HEK293 (cell line): ENCODE results near the gene DNMBP.

Source experiments
- BCL11B ChIP-seq: fragments of 450-650 bp; formaldehyde crosslinking; IDR thresholded peaks from 2 replicates; pipeline ENCODE4 v1.5.1; 2016; ENCODE audit warnings: low read depth, missing biosample characterization, missing genetic modification characterization
- EGR2 ChIP-seq: fragments of 450-650 bp; formaldehyde crosslinking; IDR thresholded peaks from 2 replicates; pipeline ENCODE4 v1.5.1; 2016; ENCODE audit warnings: low read depth, missing biosample characterization, missing genetic modification characterization
- GLI4 ChIP-seq: fragments of 450-650 bp; formaldehyde crosslinking; IDR thresholded peaks from 2 replicates; pipeline ENCODE4 v1.5.1; 2016; ENCODE audit warnings: missing biosample characterization, missing genetic modification characterization
- HIC1 ChIP-seq: fragments of 450-650 bp; formaldehyde crosslinking; IDR thresholded peaks from 2 replicates; pipeline ENCODE4 v1.5.1; 2016; ENCODE audit warnings: missing biosample characterization, missing genetic modification characterization
- INSM2 ChIP-seq: fragments of 450-650 bp; formaldehyde crosslinking; IDR thresholded peaks from 2 replicates; pipeline ENCODE4 v1.5.1; 2016; ENCODE audit warnings: missing biosample characterization, missing genetic modification characterization
- KLF1 ChIP-seq: fragments of 450-650 bp; formaldehyde crosslinking; IDR thresholded peaks from 2 replicates; pipeline ENCODE4 v1.5.1; 2016; ENCODE audit warnings: missing biosample characterization, missing genetic modification characterization
- KLF10 ChIP-seq: fragments of 450-650 bp; IDR thresholded peaks from 2 replicates; pipeline ENCODE4 v1.5.1; 2018; ENCODE audit warnings: missing biosample characterization, mild to moderate bottlenecking, missing genetic modification characterization
- KLF7 ChIP-seq: fragments of 450-650 bp; formaldehyde crosslinking; IDR thresholded peaks from 2 replicates; pipeline ENCODE4 v1.5.1; 2016; ENCODE audit warnings: missing biosample characterization, missing genetic modification characterization, borderline replicate concordance
- PRDM1 ChIP-seq: fragments of 450-650 bp; formaldehyde crosslinking; IDR thresholded peaks from 2 replicates; pipeline ENCODE4; 2016; ENCODE audit warnings: missing biosample characterization, missing genetic modification characterization
- PRDM4 ChIP-seq: fragments of 450-650 bp; formaldehyde crosslinking; IDR thresholded peaks from 2 replicates; pipeline ENCODE4 v1.5.1; 2017; ENCODE audit warnings: missing biosample characterization, missing genetic modification characterization
- PRDM6 ChIP-seq: fragments of 450-650 bp; formaldehyde crosslinking; IDR thresholded peaks from 2 replicates; pipeline ENCODE4 v1.5.1; 2017; ENCODE audit warnings: missing biosample characterization, missing genetic modification characterization
- ZBTB44 ChIP-seq: fragments of 450-650 bp; IDR thresholded peaks from 2 replicates; pipeline ENCODE4 v1.5.1; 2018; ENCODE audit warnings: missing biosample characterization, mild to moderate bottlenecking, missing genetic modification characterization
- ZEB2 ChIP-seq: fragments of 450-650 bp; formaldehyde crosslinking; IDR thresholded peaks from 2 replicates; pipeline ENCODE4 v1.5.1; 2016; ENCODE audit warnings: missing biosample characterization, missing genetic modification characterization
- ZNF121 ChIP-seq: fragments of 450-650 bp; formaldehyde crosslinking; IDR thresholded peaks from 2 replicates; pipeline ENCODE4 v1.5.1; 2016; ENCODE audit warnings: missing biosample characterization, missing genetic modification characterization
- ZNF174 ChIP-seq: fragments of 450-650 bp; formaldehyde crosslinking; IDR thresholded peaks from 2 replicates; pipeline ENCODE4 v1.5.0; 2017; ENCODE audit warnings: missing biosample characterization, mild to moderate bottlenecking, missing genetic modification characterization
- ZNF2 ChIP-seq: fragments of 450-650 bp; formaldehyde crosslinking; IDR thresholded peaks from 2 replicates; pipeline ENCODE4 v1.5.1; 2016; ENCODE audit warnings: missing biosample characterization, missing genetic modification characterization
- ZNF302 ChIP-seq: fragments of 450-650 bp; formaldehyde crosslinking; IDR thresholded peaks from 2 replicates; pipeline ENCODE4 v1.5.1; 2016; ENCODE audit warnings: missing biosample characterization, missing genetic modification characterization, low read depth
- ZNF366 ChIP-seq: fragments of 450-650 bp; formaldehyde crosslinking; conservative IDR thresholded peaks from 2 replicates; pipeline ENCODE4 v1.5.1; 2016; ENCODE audit warnings: missing biosample characterization, missing genetic modification characterization
- ZNF48 ChIP-seq: fragments of 450-650 bp; formaldehyde crosslinking; IDR thresholded peaks from 2 replicates; pipeline ENCODE4 v1.5.1; 2016; ENCODE audit warnings: missing biosample characterization, missing genetic modification characterization
- ZNF544 ChIP-seq: fragments of 450-650 bp; formaldehyde crosslinking; IDR thresholded peaks from 2 replicates; pipeline ENCODE4 v1.5.0; 2017; ENCODE audit warnings: missing biosample characterization, missing genetic modification characterization
- ZNF580 ChIP-seq: fragments of 450-650 bp; formaldehyde crosslinking; IDR thresholded peaks from 2 replicates; pipeline ENCODE4 v1.5.1; 2016; ENCODE audit warnings: missing biosample characterization, missing genetic modification characterization
- ZNF596 ChIP-seq: fragments of 450-650 bp; IDR thresholded peaks from 2 replicates; pipeline ENCODE4 v1.5.0; 2018; ENCODE audit warnings: missing biosample characterization, mild to moderate bottlenecking, missing genetic modification characterization, moderate library complexity
- ZNF629 ChIP-seq: fragments of 450-650 bp; formaldehyde crosslinking; IDR thresholded peaks from 2 replicates; pipeline ENCODE4 v1.5.1; 2017; ENCODE audit warnings: missing biosample characterization, missing genetic modification characterization
- ZNF639 ChIP-seq: fragments of 450-650 bp; formaldehyde crosslinking; IDR thresholded peaks from 2 replicates; pipeline ENCODE4 v1.5.1; 2016; ENCODE audit warnings: missing biosample characterization, missing genetic modification characterization
- ZNF664 ChIP-seq: fragments of 450-650 bp; formaldehyde crosslinking; IDR thresholded peaks from 2 replicates; pipeline ENCODE4 v1.5.1; 2016; ENCODE audit warnings: missing biosample characterization, missing genetic modification characterization
- ZNF843 ChIP-seq: fragments of 450-650 bp; formaldehyde crosslinking; IDR thresholded peaks from 2 replicates; pipeline ENCODE4 v1.5.1; 2016; ENCODE audit warnings: missing biosample characterization, missing genetic modification characterization

DNMBP gene

GRCh38 chr10:99984211-99985034 lies 25.3 kb downstream of the DNMBP start (continued):
- no peak for TF ChIP-seq INSM2
- TF ChIP-seq ZBTB44 (tag by site-specific recombination) = peak; percentile 82
- 0 out of 2 replicates have a peak, but pooled peaks have one; percentile 12 for TF ChIP-seq ZNF580 (tag by site-specific recombination)
- TF ChIP-seq ZNF544 (tag by site-specific recombination) = no peak
- no peak for TF ChIP-seq BCL11B (tag by site-specific recombination)
- TF ChIP-seq KLF7 (tag by site-specific recombination) = 0 out of 2 replicates have a peak, but pooled peaks have one; percentile 62
- peak; percentile 94 for TF ChIP-seq ZNF664 (tag by site-specific recombination)
- TF ChIP-seq PRDM6 (tag by site-specific recombination) = peak; percentile 91
- peak; percentile 41; the same call in 1 of the 2 replicates for TF ChIP-seq ZNF639 (tag by site-specific recombination)
- no peak for TF ChIP-seq EGR2 (tag by site-specific recombination)
- peak; percentile 84 for TF ChIP-seq ZEB2 (tag by site-specific recombination)
- peak; percentile 72; the same call in 1 of the 2 replicates for TF ChIP-seq KLF10 (tag by site-specific recombination)
- TF ChIP-seq GLI4 = no peak
- TF ChIP-seq ZNF302 (tag by site-specific recombination) = no peak
- no peak for TF ChIP-seq ZNF48 (tag by site-specific recombination)
- TF ChIP-seq ZNF366 = peak; percentile 52; the same call in 1 of the 2 replicates
- TF ChIP-seq ZNF121 (tag by site-specific recombination) = peak; percentile 90
- TF ChIP-seq PRDM1 (tag by site-specific recombination) = peak; percentile 35; the same call in 1 of the 2 replicates
- peak; percentile 80 for TF ChIP-seq PRDM4
- TF ChIP-seq ZNF2 (tag by site-specific recombination) = no peak
- TF ChIP-seq HIC1 (tag by site-specific recombination) = peak; percentile 35; the same call in 1 of the 2 replicates
- no peak for TF ChIP-seq ZNF174 (tag by site-specific recombination)
- peak; percentile 76 for TF ChIP-seq ZNF843 (tag by site-specific recombination)
- TF ChIP-seq ZNF596 (tag by site-specific recombination) = no peak
- TF ChIP-seq ZNF629 (tag by site-specific recombination) = peak; percentile 77
- peak; percentile 33; the same call in 1 of the 2 replicates for TF ChIP-seq KLF1 (tag by site-specific recombination)
